Keratinocyte (primary cell): ENCODE measurements around the gene XYLT2. TPM values are rescaled to one million over a fixed set of nuclear protein-coding genes. Genes with fewer than 3 reads are reported as not detected.

Source experiments
- DNase-seq: peaks from one replicate; pipeline ENCODE4 v3.0.0-alpha.2; 2011; ENCODE audit warnings: low read depth, missing footprints, low spot score
- FAIRE-seq: peaks from 2 replicates; lab custom pipeline; 2011; peaks lifted over from hg19 to GRCh38; lab: Jason Lieb, UNC
- H2AFZ ChIP-seq: 2 replicates; pipeline ENCODE4 v1.6.0; 2012; ENCODE audit warnings: low read length, control low read depth, inconsistent platforms; ENCODE audit not compliant: control insufficient read depth
- H3K27ac ChIP-seq: 2 replicates; pipeline ENCODE4 v1.5.1; 2011; ENCODE audit warnings: low read length; ENCODE audit not compliant: control insufficient read depth, insufficient read depth
- H3K27me3 ChIP-seq: 3 replicates; pipeline ENCODE4 v1.6.0; 2011; ENCODE audit warnings: low read length; ENCODE audit not compliant: control insufficient read depth, insufficient read depth; ENCODE audit errors: extremely low read depth
- H3K36me3 ChIP-seq, 2 experiments: 2 replicates in 1 of 2; 3 replicates in 1 of 2; pipeline ENCODE4 v1.5.1; 2011; ENCODE audit warnings: low read length in 2 of 2, mild to moderate bottlenecking in 1 of 2; ENCODE audit not compliant: control insufficient read depth in 2 of 2, insufficient read depth in 2 of 2; ENCODE audit errors: extremely low read depth in 1 of 2
- H3K4me1 ChIP-seq: 3 replicates; pipeline ENCODE4 v1.5.1; 2011; ENCODE audit warnings: low read length; ENCODE audit not compliant: control insufficient read depth, insufficient read depth; ENCODE audit errors: extremely low read depth
- H3K4me2 ChIP-seq: 3 replicates; pipeline ENCODE4 v1.6.0; 2011; ENCODE audit warnings: low read depth, low read length; ENCODE audit not compliant: control insufficient read depth, insufficient read depth; ENCODE audit errors: extremely low read depth
- H3K4me3 ChIP-seq, 3 experiments: fragments of 200-600 bp in 1 of 3; sonication (generic) in 1 of 3; 2 replicates in 2 of 3; 3 replicates in 1 of 3; pipeline ENCODE4 v1.5.1; 2011 to 2016; ENCODE audit warnings: low read length in 3 of 3, mild to moderate bottlenecking in 3 of 3, control low read depth in 2 of 3, inconsistent platforms in 1 of 3, low read depth in 1 of 3, mixed read lengths in 1 of 3, mixed run types in 1 of 3, moderate library complexity in 1 of 3; ENCODE audit not compliant: control insufficient read depth in 2 of 3, insufficient read depth in 2 of 3; ENCODE audit errors: extremely low read depth in 1 of 3
- H3K79me2 ChIP-seq: 2 replicates; pipeline ENCODE4 v1.6.0; 2012; ENCODE audit warnings: low read length; ENCODE audit not compliant: control insufficient read depth, insufficient read depth
- H3K9ac ChIP-seq: 3 replicates; pipeline ENCODE4 v1.6.0; 2011; ENCODE audit warnings: low read length; ENCODE audit not compliant: control insufficient read depth, insufficient read depth; ENCODE audit errors: extremely low read depth
- H3K9me1 ChIP-seq: 3 replicates; pipeline ENCODE4 v1.6.0; 2011; ENCODE audit warnings: low read length; ENCODE audit not compliant: control insufficient read depth, insufficient read depth; ENCODE audit errors: extremely low read depth
- H3K9me3 ChIP-seq: 2 replicates; pipeline ENCODE4 v1.5.1; 2012; ENCODE audit warnings: low read depth, low read length; ENCODE audit not compliant: control insufficient read depth
- H4K20me1 ChIP-seq: 3 replicates; pipeline ENCODE4 v1.6.0; 2011; ENCODE audit warnings: low read length; ENCODE audit not compliant: control insufficient read depth, insufficient read depth; ENCODE audit errors: extremely low read depth
- EZH2 ChIP-seq: IDR thresholded peaks from one replicate; pipeline ENCODE4 v1.6.1; 2012; ENCODE audit warnings: inconsistent platforms, mild to moderate bottlenecking, low read length, moderate library complexity
- dilution Hi-C: fragments of 300-500 bp; cut with MboI; formaldehyde crosslinking; loops from one replicate; pipeline ENCODE4 v1.7.0; 2020; ENCODE audit warnings: low sequenced_read_pairs; ENCODE audit not compliant: extremely low pct_ligation_motif_present
- polyA plus RNA-seq, 5 experiments: library from polyadenylated mRNA; depleted of rRNA in 3 of 5; stranded (reverse) in 3 of 5; stranded (forward) in 1 of 5; unstranded in 1 of 5; fragments of >200 nt; gene quantifications; 1 replicate in 1 of 5; 2 replicates in 3 of 5; 3 replicates in 1 of 5; pipeline versions ENCODE4 v1.2.1 to v1.2.3, GENCODE V29; 2011 to 2012; ENCODE audit warnings: missing spikeins in 2 of 5, low read depth in 1 of 5, low replicate concordance in 1 of 5
- small RNA-seq, 3 experiments: library from RNA; depleted of rRNA; stranded (forward); fragments of <200 nt; gene quantifications; one replicate each; pipeline ENCODE3, GENCODE V24; 2012; ENCODE audit warnings: low read depth in 3 of 3, low replicate concordance in 1 of 3; ENCODE audit not compliant: insufficient read length in 3 of 3
- TF ChIP-seq, protein P1 (sequence below), 3 experiments: IDR thresholded peaks in 1 of 3; conservative IDR thresholded peaks in 1 of 3; optimal IDR thresholded peaks in 1 of 3; 2 replicates in 2 of 3; 3 replicates in 1 of 3; pipeline versions ENCODE3 to v1.5.1; 2011; ENCODE audit warnings: low read length in 3 of 3, mild to moderate bottlenecking in 3 of 3, moderate library complexity in 2 of 3, control low read depth in 1 of 3, inconsistent platforms in 1 of 3; ENCODE audit not compliant: insufficient read depth in 2 of 3; ENCODE audit errors: extremely low read depth in 1 of 3

XYLT2 gene
- polyA plus RNA-seq, 1 donor (not counting 4 experiments of a cell fraction or from before 2014, with no cell fraction given) = 15.3 TPM

- no peaks in the 10 kb centered on the region for H3K79me2 ChIP-seq
- no peak overlapping the region for H3K27ac ChIP-seq
- H3K9ac ChIP-seq = no peak overlapping the region
- no peak for FAIRE-seq
- H3K4me2 ChIP-seq = no peak overlapping the region
- no peaks in the 10 kb centered on the region for H3K36me3 ChIP-seq
- TF ChIP-seq, protein P1, sequence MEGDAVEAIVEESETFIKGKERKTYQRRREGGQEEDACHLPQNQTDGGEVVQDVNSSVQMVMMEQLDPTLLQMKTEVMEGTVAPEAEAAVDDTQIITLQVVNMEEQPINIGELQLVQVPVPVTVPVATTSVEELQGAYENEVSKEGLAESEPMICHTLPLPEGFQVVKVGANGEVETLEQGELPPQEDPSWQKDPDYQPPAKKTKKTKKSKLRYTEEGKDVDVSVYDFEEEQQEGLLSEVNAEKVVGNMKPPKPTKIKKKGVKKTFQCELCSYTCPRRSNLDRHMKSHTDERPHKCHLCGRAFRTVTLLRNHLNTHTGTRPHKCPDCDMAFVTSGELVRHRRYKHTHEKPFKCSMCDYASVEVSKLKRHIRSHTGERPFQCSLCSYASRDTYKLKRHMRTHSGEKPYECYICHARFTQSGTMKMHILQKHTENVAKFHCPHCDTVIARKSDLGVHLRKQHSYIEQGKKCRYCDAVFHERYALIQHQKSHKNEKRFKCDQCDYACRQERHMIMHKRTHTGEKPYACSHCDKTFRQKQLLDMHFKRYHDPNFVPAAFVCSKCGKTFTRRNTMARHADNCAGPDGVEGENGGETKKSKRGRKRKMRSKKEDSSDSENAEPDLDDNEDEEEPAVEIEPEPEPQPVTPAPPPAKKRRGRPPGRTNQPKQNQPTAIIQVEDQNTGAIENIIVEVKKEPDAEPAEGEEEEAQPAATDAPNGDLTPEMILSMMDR (optimal IDR thresholded peaks at IDR 0.05 in 1 of 3, IDR thresholded peaks at IDR 0.05 in 1 of 3, conservative IDR thresholded peaks at IDR 0.05 in 1 of 3; ENCODE audit: extremely low read depth in 1 of 3, insufficient read depth in 2 of 3, low read length in 3 of 3) = no peak
- no peak for TF ChIP-seq EZH2
- no peaks in the 10 kb centered on the region for H3K9me3 ChIP-seq
- no peaks in the 10 kb centered on the region for H3K4me1 ChIP-seq
- no peaks in the 10 kb centered on the region for H3K9me1 ChIP-seq
- no peak for DNase-seq
- H3K4me3 ChIP-seq = no peak overlapping the region
- dilution Hi-C loops = no loop called here
- H2AFZ ChIP-seq = no peak overlapping the region
- H3K27me3 ChIP-seq = no peaks in the 10 kb centered on the region
- H4K20me1 ChIP-seq = no peaks in the 10 kb centered on the region
Observed at GRCh38 chr17:50407921-50408320, 62.0 kb downstream of the XYLT2 start.

Small RNAs within 50 kb of the gene (small RNA-seq; reads per million reads assigned to genes)
- gene RF00019 = 0 reads per million in 3 experiments

Other genes with a start within 250 kb of the XYLT2 start
- gene SAMD14, start 216.0 kb upstream of the XYLT2 start, polyA plus RNA-seq = 0.02 to 0.06 TPM in 2 of 3 replicates, not detected in the other
- gene PPP1R9B, start 195.4 kb upstream of the XYLT2 start, polyA plus RNA-seq = 15.2 to 18.2 TPM (median 16.1 TPM) in 3 replicates
- gene SGCA, start 180.1 kb upstream of the XYLT2 start, polyA plus RNA-seq = not detected in 3 replicates
- 0.55 to 2.3 TPM (median 1.4 TPM) in 3 replicates for gene COL1A1, start 144.5 kb upstream of the XYLT2 start, polyA plus RNA-seq
- 0.88 to 2.7 TPM (median 1.8 TPM) in 3 replicates for gene TMEM92, start 71.7 kb upstream of the XYLT2 start, polyA plus RNA-seq
- gene MRPL27, start 27.1 kb downstream of the XYLT2 start, polyA plus RNA-seq = 106 to 130 TPM (median 123 TPM) in 3 replicates
- gene EME1, start 27.1 kb downstream of the XYLT2 start, polyA plus RNA-seq = 1.6 to 5.6 TPM (median 4.7 TPM) in 3 replicates
- 90.4 to 162 TPM (median 152 TPM) in 3 replicates for gene LRRC59, start 51.4 kb downstream of the XYLT2 start, polyA plus RNA-seq
- 57.6 to 102 TPM (median 71.9 TPM) in 3 replicates for gene ACSF2, start 80.1 kb downstream of the XYLT2 start, polyA plus RNA-seq
- gene CHAD, start 122.8 kb downstream of the XYLT2 start, polyA plus RNA-seq = not detected in 3 replicates
- 25.5 to 28.5 TPM (median 28.2 TPM) in 3 replicates for gene RSAD1, start 132.7 kb downstream of the XYLT2 start, polyA plus RNA-seq
- gene MYCBPAP, start 162.3 kb downstream of the XYLT2 start, polyA plus RNA-seq = 5.1 to 9.5 TPM (median 9.0 TPM) in 3 replicates
- gene EPN3, start 186.6 kb downstream of the XYLT2 start, polyA plus RNA-seq = 50.7 to 155 TPM (median 66.7 TPM) in 3 replicates
- 17.2 to 30.4 TPM (median 21.3 TPM) in 3 replicates for gene SPATA20, start 201.0 kb downstream of the XYLT2 start, polyA plus RNA-seq
- gene CACNA1G, start 214.6 kb downstream of the XYLT2 start, polyA plus RNA-seq = 0.06 to 0.09 TPM (median 0.07 TPM) in 3 replicates